HK-2 (cell line): ENCODE measurements around the gene SEMA3D.

ENCODE experiments used
- DNase-seq: peaks from one replicate; pipeline ENCODE4 v3.0.0-alpha.2; 2018; ENCODE audit not compliant: unreplicated experiment

Gene SEMA3D

DNA sequence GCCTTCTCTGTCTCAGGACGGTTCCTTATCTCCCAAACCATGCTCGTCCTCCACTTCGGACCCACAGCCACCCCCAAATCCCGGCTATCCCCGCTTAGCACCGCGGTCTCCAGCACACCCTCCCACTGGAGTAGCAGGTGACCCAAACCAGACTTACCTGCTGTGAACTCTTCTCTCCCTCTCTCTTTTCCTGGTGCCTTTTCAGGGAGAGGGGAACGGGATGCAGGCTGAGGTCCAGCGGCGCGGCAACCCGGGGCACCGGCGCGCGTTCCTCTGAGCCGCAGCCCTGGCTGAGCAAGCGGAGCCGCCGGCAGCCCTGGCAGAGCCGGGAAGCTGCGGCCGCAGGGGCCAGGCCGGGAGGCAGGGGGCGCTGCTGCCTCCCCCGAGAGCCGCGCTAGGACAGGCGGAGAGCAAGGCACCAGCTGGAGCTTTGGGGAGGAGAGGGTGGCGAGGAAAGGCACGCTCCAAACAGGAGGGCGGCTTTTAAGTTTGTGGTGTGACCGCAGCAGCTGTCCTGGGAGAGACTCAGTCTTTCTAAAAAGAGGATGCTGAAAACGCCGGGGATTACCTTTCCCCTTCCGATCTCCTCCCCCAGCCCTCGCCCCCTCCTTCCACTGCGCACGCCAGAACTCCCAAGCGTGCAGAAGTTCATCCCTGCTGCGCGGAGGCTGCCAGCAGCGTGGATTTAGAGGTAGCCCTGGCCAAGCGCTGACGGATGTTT is at the start of gene SEMA3D:
SEMA3D (minus strand) TSS at position 536 of the 721 bp plus-strand sequence. CDS start 65,165 bp downstream, outside the sequence.
- DNase-seq: peak; percentile 82

DNA sequence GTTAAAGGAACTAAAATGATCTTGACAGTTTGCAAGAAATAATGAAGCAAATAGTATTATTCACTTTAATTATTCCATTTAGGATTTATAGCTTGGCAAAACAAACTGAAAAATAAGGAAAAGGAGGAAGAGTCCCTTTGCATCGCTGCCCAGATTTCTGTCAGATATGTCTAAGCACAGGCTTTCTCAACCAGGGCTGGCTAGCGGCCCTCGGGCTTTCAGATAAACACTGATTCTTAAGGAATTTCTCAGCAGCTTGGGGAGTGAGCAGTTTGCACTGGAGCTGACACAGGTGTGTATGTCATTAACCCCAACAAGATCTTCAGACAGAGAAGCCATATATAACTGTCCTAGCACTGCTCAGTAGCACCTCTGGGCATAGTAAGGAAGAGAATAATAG is 47.9 kb upstream of the SEMA3D start:
- DNase-seq: no peak

DNA sequence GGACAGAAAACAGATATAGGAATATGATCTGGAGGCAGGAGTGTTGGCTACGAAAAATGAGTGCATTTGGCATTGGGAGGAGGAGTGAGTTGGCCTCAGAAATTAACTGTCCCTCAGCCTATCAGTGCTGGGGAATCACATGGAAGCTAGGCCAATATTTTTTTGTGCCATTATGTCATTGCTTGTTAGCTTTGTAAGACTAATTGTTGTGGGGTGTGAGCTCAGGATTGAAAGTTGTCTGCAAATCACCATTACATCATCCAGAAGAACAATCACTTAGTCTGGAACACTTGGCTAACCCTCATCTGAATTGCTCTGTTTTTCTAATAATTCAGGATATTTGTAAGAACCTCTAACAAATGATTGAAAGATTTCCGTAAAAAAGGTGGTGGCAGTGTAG is 45.2 kb upstream of the SEMA3D start:
- DNase-seq: no peak

DNA sequence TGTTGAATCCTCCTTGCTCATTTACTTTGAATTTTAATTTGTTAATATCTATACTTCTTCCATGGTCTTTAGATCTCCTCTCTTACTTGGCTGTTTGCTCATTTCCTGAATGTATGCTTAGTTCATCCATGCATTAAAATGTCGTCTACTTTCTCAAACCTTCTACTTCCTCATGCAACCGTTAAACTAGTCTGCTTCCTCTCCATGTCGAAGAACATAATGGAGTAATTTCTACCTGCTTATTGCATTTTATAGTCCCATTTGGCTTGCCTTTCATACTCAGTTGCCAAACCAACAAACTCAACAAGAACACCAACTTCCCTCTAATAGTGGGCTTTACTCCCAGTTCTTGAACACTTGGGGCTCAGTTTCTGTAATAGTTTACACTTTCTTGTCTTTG is 43.8 kb upstream of the SEMA3D start:
- no peak for DNase-seq

DNA sequence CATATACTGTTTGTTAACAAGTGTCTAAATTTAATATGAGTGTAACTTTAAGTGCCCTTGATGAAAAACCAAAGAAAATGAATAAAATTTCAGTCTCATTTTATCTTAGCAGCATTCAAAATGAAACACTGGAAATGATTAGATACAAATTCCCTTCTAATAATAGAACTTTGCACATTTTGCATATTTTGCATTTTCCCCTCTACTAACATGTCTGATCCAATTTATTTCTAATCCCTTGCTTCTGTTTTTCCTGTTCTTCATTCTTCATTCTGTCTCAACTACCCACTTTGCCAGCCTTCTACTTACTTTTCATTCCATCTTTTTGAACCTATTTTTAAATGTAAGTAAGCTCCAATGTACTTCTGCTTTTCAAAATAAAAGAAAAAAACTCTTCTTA is 42.7 kb upstream of the SEMA3D start:
- DNase-seq: no peak

DNA sequence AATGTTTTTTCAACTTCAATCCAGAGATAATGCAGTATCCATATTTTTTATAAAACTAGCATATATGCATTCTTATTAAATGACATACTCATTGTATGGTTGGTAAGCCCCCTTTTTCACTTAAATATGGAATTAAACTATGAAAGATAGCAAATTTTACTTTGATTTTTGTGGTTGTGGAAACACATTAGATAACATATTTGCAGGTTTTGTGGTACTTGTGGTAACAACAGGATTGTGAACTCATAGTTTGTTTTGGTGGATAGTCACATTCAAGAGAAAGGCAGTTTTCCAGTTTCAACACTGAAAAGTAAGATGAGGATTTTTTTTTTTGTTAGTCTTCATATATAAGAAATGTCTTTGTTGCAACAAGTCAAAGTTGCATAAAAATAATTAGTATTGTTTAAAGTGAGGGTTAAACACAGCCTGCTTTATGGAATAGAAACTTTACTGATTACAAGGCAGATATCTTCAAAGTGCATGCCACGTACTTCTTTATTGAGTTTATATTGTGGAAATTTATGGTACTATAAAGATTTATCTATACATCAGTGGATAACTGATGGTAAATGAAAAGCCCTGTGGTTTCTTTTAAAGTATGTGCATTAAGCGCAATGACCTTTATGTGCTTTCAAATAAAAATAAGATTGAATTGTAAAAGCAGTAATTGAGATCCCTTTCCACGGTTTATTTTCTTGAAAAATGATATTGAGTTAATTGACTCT is 39.7 kb upstream of the SEMA3D start:
- DNase-seq: no peak

DNA sequence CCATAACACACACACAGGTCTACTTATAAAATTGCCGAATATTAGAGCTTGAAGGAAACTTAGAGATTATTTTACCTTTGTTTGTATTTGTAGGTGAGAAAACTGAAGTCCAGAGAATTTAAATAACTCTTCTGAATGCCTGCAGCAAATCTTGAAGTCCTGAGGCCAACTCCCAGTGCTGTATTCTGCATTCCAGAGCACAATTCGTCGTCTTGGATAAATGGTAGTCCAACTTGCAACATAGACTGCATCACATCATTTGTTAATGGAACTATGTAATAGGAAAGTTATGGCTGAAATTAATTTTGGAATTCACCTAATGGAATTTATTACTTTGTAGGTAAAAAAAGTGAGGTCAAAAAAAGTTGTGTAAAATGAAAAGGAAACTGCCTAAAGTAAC is 37.3 kb upstream of the SEMA3D start:
- DNase-seq: no peak

DNA sequence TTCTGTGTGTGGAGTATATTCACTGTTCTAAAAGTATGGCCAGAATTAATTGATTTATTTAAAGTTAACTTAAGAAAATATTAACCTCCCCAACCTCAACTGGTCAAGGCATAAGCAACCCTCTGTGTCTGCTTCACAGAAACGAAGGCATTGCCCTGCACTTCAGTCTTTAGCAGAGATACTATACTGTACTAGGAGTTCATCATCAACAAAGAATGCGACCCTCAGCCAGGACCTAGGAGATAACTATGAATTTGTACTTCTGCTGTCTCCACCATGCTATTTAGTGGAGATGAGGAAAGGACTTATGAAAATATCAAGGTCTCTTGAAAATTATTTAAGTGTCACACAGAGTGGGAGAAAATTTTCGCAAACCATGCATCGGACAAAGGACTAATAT is 35.7 kb upstream of the SEMA3D start:
- no peak for DNase-seq

DNA sequence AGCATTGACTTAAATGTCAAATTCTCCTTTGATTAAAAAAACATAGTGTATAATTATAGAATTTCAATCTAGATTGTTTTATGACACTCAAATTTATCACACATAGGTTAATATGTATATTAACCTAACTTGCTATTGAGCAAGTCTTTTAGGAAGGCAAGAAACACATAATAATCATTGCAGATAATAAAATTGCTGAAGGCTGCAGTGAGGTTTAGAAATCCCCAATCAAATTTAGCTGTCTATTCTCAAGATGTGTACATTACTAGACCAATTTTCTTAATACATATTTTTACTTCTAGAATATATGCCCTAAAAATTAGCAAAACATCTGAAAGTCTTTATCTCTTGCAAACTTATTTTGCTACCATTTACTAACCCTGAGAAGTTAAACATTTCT is 34.9 kb upstream of the SEMA3D start:
- no peak for DNase-seq

DNA sequence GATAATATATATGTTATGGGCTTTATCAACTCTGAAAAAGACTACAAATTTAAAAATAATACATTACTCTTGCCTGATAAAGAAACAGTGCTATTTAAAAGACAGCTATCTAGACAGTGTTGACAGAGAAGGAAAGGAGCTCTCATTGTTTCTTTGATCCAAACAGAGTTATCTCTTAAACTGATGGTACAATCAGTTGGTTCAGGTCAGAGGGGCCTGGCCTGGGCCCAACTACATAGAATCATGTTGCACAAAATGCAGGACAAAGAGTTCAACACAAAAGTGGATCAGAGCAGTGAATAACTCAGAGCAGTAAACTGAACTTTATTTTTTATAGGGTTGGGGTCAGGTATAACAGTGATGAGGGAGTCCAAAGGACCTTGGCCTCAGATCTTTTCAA is 33.8 kb upstream of the SEMA3D start:
- DNase-seq: no peak

DNA sequence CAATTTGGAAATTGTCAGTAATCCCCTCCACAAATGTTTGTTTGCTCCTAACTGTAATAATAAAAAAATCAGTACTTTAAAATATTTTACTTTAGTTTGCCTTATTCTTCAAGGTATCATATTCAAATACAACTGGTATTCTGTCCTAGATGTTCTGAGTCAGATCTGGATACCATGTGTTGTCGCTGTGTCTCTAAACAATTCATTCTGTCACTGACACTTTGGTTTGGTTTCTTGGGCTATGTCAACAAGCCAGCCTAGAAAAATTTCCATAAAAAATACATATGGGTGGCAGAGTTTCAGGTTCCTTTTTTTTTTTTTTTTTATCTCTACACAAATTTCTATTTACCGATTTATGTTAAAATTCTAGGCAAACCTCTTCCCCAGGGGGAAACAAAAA is 33.2 kb upstream of the SEMA3D start:
- DNase-seq: no peak

DNA sequence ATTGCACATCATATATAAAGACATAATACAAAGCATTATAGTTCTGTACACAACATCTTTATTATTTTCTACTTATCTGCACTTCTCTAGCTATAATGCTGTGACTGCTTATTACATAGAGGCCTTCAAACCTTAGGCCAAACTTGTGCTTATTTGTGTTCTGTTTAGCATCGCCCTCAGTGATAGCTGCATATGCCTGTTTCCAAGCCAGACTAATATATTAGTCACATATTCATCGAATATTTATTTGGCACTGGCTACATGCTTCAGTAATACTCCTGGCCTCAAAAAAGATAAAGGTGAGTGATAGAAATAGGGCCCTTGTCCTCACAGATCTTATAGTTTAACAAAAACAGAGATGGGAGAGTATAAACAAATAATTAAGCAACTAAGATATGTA is 30.2 kb upstream of the SEMA3D start:
- DNase-seq: no peak

DNA sequence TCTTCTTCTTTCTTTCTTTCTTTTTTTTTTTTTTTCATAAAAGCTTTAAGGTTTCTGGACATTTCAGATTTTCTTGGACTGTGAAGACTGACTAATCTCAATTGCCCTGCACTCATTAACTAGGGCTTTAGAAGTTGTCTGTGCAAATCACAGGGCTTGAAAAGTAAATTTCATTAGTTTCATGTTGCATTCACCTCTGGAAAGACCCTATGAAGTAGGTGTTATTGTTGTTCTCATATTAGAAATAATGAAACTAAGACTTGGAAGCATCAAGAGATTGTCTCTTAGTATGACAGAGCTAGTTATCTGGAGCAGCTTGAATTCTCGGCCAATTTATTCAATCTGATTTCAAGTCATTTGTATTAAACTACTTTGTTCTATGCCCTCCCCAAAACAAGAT is 28.2 kb upstream of the SEMA3D start:
- DNase-seq: no peak

DNA sequence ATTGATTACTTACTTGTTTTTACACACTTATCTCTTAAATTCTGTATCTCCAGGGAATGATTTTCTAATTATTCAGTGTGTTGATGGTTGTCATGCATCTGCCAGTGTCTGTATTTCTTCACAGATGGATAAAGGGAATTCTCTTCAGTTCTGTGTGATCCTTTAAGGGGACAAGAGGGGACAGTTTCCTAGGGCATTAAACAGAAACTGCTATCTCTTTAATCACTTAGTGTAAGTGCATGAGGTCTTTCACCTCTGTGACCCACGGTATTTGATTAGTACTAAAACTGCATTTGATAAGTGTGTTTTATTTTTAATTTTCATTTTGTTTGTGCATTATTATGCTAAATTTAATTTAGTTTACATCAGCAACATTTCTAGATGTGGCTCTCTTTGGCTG is 26.6 kb upstream of the SEMA3D start:
- no peak for DNase-seq

DNA sequence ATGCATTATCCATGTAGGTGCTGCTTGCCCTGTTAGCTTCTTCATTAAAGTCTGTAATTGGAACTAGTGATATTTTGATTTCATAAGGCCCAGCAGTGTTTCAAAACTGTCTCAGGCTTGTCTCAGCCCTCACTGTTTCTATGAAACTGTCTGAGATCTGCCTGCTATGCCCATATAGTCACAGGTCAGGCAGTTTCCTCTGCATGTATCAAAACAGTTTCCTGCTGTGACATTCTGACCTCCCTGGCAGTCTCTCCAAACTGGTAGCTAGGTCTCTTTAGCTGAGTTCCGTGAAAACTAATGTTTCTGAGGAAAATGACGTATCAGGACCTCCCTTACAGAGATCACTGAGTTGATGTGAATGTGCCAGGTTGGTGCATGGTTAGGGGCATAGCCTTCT is 18.9 kb upstream of the SEMA3D start:
- no peak for DNase-seq

DNA sequence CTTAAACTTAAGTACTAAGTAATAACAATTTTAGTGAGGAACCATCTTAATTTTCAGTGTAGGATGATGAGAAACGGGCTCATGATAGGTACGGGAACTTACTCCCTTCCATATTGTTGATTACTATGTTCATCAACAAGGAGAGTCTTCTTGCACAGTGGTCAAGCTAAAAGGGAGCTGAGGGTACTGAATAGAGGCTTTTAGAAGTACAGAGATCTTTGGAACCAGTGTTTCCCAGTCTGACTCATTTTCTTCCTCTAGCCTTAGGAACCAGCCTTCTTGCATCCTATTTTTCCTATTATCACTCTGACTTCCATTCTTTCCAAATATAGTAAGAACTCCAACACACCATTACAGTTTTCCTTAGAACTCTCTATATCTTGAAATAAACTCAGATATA is 17.6 kb upstream of the SEMA3D start:
- no peak for DNase-seq

DNA sequence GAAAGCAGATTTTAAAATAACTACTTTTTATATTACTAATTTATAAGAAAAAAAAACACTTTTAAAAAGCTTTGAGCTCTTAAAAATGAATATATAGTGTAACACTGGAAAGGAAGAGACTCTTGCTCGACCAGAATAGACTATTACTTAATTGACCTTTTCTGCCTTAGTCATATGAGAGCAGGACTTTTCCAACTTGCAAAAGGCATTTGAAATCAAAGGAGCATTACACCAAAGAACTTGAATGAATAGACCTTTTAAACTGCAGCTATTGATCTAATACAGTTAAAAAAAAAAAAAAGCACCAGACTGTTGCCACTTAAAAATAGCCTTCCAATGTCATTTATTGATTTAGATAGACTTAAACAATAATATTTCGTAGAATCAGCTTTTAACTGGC is 17.2 kb upstream of the SEMA3D start:
- no peak for DNase-seq

DNA sequence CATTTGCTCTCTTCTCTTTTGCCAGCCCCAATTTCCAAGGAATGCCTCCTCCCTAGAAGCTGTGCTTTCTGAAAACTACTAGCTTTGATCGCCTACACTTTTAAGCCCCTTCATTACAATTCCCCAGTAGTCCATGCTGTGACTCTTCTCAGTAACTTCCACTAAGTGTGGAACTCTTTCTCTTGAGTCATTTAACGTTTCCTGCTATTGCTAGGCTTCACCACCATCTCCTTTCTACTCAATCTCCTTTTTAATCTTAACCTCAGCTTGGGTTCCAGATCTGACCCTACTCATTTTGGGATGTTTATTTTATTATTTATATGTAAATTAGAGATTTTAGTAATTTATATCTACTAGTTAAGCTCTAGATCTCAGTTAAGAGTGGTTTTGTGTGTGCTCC is 14.4 kb upstream of the SEMA3D start:
- DNase-seq: no peak

DNA sequence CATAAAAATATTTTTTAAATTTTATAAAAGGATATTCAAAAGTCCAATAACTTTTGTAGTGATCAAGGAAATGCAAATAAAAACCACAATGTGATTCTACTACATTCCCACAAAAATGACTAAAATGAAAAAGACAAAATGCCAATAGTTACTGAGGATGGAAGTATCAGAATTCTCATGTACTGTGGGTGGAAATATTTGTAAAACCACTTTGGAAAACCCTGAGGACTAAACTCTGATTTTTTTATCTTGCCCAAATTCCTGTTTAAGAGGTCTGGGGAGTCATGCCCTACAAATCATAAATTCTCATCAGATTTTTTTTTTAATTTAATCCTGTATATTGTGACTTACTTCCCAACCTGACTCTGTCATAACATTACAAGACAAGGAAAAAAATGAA is 9.8 kb upstream of the SEMA3D start:
- no peak for DNase-seq

DNA sequence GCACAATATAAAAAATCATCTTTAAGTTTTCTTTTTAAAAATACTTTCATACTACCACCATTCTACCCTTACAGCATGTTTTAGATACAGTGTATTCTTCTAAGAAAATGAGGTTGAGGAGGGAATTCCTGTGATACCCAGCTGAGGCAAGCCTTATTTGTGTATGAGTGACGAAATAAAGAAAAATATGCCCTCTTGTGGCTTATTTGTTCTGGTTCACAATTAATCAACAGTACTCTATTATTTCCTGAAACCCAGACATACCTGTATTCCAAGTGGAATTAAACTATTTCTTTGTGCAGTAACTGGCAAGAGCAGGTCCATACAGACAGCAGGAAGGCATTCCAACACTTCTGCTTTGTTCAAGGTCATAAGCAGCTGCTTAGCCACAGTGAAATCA is 4.5 kb upstream of the SEMA3D start:
- DNase-seq: no peak

DNA sequence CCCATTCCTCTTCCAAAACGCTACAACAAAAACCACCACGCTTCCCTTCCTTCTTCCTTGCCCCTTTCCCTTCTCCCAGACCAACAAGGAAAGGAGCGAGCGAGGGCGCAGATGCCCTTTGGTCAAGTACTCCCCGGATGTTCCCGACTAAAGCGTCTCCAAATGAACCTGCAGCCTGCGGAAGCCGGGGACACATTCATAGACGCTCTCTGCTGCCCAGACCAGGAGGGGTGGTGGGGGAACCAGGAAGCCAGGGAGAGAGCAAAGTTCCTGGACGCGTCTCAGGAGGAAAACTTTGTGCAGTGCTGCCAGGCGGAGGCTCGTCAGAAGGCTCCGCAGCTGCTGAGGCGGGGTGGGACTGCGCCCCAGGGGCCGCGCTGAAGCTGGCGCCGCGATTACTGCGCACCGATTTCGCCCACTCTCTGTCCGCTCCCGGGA is 754 bp downstream of the SEMA3D start:
- DNase-seq: peak; percentile 58

DNA sequence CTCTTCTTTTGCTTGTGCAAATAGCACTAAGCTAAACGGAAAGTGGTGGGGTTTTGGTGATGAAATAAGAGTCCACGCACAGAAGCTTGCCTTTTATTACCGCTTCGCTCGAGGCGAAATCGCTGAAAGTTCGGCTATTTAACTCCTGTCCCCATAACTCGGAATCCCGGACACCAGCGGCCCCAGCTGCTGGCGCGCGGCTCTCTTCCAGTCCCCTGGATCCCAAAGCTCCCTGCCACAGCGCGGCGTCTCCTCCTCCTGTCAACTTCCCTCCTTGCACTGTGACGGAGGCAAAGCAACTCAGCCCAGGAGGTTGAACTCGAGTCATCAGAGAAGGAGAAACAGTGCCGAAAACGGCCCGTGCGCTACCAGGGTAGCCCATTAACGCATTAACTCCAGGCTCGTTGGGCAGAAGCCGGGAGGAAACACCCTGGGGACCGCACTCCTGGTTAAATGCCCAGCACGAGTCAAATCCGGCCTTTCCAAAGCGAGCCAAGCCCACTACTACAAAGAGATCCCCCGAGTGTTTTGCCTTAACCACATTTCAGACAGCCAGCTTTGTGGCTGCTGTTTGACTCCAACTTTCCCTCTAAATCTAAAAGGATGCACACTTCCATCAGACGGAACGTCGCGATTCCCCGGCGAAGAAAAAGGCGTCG is 1.3 kb downstream of the SEMA3D start:
- DNase-seq: peak; percentile 60
